K562 (cell line): ENCODE data around the gene METTL23.
A peak's percentile ranks its signal among the peaks of the same experiment; 100 is the strongest.

ENCODE experiments used
- CBX3 ChIP-seq, 2 experiments: IDR thresholded peaks; 1 replicate in 1 of 2; 2 replicates in 1 of 2; pipeline ENCODE4 v1.6.1; 2012; ENCODE audit warnings: inconsistent platforms in 2 of 2, low read length in 2 of 2, borderline replicate concordance in 1 of 2, control low read depth in 1 of 2
- HIVEP1 ChIP-seq: fragments of 250-450 bp; sonication (Bioruptor Pico); IDR thresholded peaks from 2 replicates; pipeline ENCODE4 v1.4.0; 2020; ENCODE audit warnings: mild to moderate bottlenecking
- PPARD ChIP-seq: fragments of 250-450 bp; sonication (Bioruptor Pico); IDR thresholded peaks from 2 replicates; pipeline ENCODE4 v1.8.0; 2022; ENCODE audit warnings: inconsistent platforms, mild to moderate bottlenecking, moderate library complexity
- TAF1 ChIP-seq: IDR thresholded peaks from 2 replicates; pipeline ENCODE4 v1.6.1; 2011; ENCODE audit warnings: mild to moderate bottlenecking, low read length, moderate library complexity; ENCODE audit not compliant: insufficient read depth, control insufficient read depth, severe bottlenecking; ENCODE audit errors: extremely low read depth
- YY1 ChIP-seq, 3 experiments: IDR thresholded peaks; 2 replicates each; pipeline ENCODE4 v1.6.1; 2011; ENCODE audit warnings: low read length in 2 of 3, mild to moderate bottlenecking in 2 of 3, moderate library complexity in 2 of 3, borderline replicate concordance in 1 of 3, control low read depth in 1 of 3, low read depth in 1 of 3; ENCODE audit not compliant: insufficient read depth in 3 of 3, insufficient replicate concordance in 2 of 3, control insufficient read depth in 1 of 3, insufficient read length in 1 of 3; ENCODE audit errors: extremely low read depth in 1 of 3
- ZNF175 ChIP-seq: fragments of 200-800 bp; sonication (Bioruptor generic); IDR thresholded peaks from 2 replicates; pipeline ENCODE4 v1.6.1; 2016; ENCODE audit warnings: low read depth, mild to moderate bottlenecking, missing genetic modification characterization, missing compliant biosample characterization
- ZNF239 ChIP-seq: fragments of 250-450 bp; sonication (Bioruptor Pico); IDR thresholded peaks from 2 replicates; pipeline ENCODE4 v1.4.0; 2020; ENCODE audit warnings: mild to moderate bottlenecking
- TF ChIP-seq, protein P1 (sequence below), 3 experiments: IDR thresholded peaks in 2 of 3; conservative IDR thresholded peaks in 1 of 3; 2 replicates each; pipeline ENCODE4 v1.5.1; 2011 to 2012; ENCODE audit warnings: low read length in 3 of 3, mild to moderate bottlenecking in 3 of 3, control low read depth in 2 of 3, improper control_type of control experiment in 1 of 3, inconsistent platforms in 1 of 3, low read depth in 1 of 3, mixed read lengths in 1 of 3, moderate library complexity in 1 of 3; ENCODE audit not compliant: insufficient read depth in 2 of 3
- TF ChIP-seq, protein P2 (sequence below), 2 experiments: fragments of 450-650 bp in 1 of 2; IDR thresholded peaks; 2 replicates each; pipeline ENCODE4 v1.6.1; 2011 to 2017; ENCODE audit warnings: low read depth in 2 of 2, antibody characterized with exemption in 1 of 2, borderline replicate concordance in 1 of 2, low read length in 1 of 2, mild to moderate bottlenecking in 1 of 2, mixed read lengths in 1 of 2; ENCODE audit not compliant: control insufficient read depth in 1 of 2

DNA sequence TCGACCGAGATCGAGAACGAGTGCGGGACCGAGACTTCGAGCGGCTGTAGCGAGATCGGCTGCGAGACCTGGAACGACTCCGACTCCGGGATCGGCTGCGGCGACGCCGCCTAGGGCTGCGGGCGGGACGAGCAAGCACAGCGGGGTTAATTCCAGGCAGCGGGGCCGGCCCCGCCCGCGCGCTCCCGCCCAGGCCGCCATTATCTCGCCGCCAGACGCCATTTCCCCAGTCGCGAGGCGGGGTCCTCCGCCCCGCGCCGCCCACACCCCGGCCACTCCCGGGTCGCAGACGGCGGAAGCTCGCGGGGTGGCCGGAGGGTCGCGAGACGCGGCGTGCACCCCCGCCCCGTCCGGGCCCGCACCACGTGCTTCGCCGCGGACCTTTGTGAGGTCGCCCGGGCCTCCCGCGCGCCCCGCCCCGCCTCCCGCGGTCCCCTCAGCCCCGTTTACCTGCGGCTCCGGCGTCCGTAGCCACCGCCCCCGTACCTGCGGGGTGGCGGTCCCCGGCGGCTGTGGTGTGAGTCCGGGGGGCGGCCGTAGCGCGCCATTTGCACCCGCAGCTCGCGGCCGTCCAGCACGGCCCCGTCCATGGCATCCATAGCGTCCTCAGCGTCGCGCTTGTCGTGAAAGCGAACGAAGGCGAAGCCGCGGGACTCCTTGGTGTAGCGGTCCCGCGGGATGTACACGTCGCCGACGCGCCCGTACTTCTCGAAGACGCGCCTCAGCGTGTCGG, 9.9 kb downstream of the METTL23 start:
- no peak for TF ChIP-seq PPARD (CRISPR knock-in tag)
- TF ChIP-seq YY1 (IDR thresholded peaks at IDR 0.05; ENCODE audit: borderline replicate concordance in 1 of 3, control insufficient read depth in 1 of 3, extremely low read depth in 1 of 3, insufficient read depth in 3 of 3, insufficient read length in 1 of 3, insufficient replicate concordance in 2 of 3, low read depth in 1 of 3, low read length in 2 of 3) = peak; percentile 91 to 99 (median 98)
- TF ChIP-seq, protein P1, sequence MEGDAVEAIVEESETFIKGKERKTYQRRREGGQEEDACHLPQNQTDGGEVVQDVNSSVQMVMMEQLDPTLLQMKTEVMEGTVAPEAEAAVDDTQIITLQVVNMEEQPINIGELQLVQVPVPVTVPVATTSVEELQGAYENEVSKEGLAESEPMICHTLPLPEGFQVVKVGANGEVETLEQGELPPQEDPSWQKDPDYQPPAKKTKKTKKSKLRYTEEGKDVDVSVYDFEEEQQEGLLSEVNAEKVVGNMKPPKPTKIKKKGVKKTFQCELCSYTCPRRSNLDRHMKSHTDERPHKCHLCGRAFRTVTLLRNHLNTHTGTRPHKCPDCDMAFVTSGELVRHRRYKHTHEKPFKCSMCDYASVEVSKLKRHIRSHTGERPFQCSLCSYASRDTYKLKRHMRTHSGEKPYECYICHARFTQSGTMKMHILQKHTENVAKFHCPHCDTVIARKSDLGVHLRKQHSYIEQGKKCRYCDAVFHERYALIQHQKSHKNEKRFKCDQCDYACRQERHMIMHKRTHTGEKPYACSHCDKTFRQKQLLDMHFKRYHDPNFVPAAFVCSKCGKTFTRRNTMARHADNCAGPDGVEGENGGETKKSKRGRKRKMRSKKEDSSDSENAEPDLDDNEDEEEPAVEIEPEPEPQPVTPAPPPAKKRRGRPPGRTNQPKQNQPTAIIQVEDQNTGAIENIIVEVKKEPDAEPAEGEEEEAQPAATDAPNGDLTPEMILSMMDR (IDR thresholded peaks at IDR 0.05 in 2 of 3, conservative IDR thresholded peaks at IDR 0.05 in 1 of 3; ENCODE audit: insufficient read depth in 2 of 3, low read depth in 1 of 3, low read length in 3 of 3) = peak; percentile 32 to 49 (median 46); a peak in 3 of 6 replicates
- no peak for TF ChIP-seq HIVEP1 (CRISPR knock-in tag)
- TF ChIP-seq, protein P2, sequence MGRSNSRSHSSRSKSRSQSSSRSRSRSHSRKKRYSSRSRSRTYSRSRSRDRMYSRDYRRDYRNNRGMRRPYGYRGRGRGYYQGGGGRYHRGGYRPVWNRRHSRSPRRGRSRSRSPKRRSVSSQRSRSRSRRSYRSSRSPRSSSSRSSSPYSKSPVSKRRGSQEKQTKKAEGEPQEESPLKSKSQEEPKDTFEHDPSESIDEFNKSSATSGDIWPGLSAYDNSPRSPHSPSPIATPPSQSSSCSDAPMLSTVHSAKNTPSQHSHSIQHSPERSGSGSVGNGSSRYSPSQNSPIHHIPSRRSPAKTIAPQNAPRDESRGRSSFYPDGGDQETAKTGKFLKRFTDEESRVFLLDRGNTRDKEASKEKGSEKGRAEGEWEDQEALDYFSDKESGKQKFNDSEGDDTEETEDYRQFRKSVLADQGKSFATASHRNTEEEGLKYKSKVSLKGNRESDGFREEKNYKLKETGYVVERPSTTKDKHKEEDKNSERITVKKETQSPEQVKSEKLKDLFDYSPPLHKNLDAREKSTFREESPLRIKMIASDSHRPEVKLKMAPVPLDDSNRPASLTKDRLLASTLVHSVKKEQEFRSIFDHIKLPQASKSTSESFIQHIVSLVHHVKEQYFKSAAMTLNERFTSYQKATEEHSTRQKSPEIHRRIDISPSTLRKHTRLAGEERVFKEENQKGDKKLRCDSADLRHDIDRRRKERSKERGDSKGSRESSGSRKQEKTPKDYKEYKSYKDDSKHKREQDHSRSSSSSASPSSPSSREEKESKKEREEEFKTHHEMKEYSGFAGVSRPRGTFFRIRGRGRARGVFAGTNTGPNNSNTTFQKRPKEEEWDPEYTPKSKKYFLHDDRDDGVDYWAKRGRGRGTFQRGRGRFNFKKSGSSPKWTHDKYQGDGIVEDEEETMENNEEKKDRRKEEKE (IDR thresholded peaks at IDR 0.05; ENCODE audit: borderline replicate concordance in 1 of 2, control insufficient read depth in 1 of 2, low read depth in 2 of 2, low read length in 1 of 2) = no peak; a peak in 1 of 4 replicates
- TF ChIP-seq ZNF175 (CRISPR knock-in tag) = no peak
- TF ChIP-seq ZNF239 (CRISPR knock-in tag) = no peak
- 0 out of 3 replicates have a peak, but pooled peaks of 1 of the 2 experiments have one; percentile 38 for TF ChIP-seq CBX3 (IDR thresholded peaks at IDR 0.05; ENCODE audit: borderline replicate concordance in 1 of 2, low read length in 2 of 2)
- peak; percentile 75 for TF ChIP-seq TAF1
